ENCODE measurements around the gene NOL12. TPM values are rescaled to one million over a fixed set of nuclear protein-coding genes. Genes with fewer than 3 reads are reported as not detected.

Gene NOL12
- total and polyA plus RNA-seq, 4 donors: 6.9 to 16.5 (median 11.4) TPM

- 93% methylated on average over 3 of the region's 3 CpGs for WGBS
- Histone ChIP-seq H3K9ac (ENCODE audit: low read depth in 1 of 2, low read length in 2 of 2) (no peak overlapping the region), H3K27ac (ENCODE audit: low read depth in 1 of 2, low read length in 2 of 2) (no peak overlapping the region), H3K9me3 (ENCODE audit: control insufficient read depth in 4 of 4, low read length in 3 of 4) (no peaks in the 10 kb centered on the region), H3K36me3 (ENCODE audit: control insufficient read depth in 4 of 4, insufficient read depth in 3 of 4, low read depth in 1 of 4, low read length in 3 of 4) (peaks cover 0 to 1% (median 0%) of the 10 kb centered on the region in 4 donors), H3K4me3 (ENCODE audit: low read depth in 1 of 3, low read length in 3 of 3) (no peak overlapping the region), H3K27me3 (ENCODE audit: control insufficient read depth in 4 of 4, insufficient read depth in 4 of 4, low read length in 3 of 4) (no peaks in the 10 kb centered on the region), H3K4me1 (ENCODE audit: control insufficient read depth in 4 of 4, insufficient read depth in 4 of 4, low read length in 3 of 4) (no peaks in the 10 kb centered on the region)
- no peak for DNase-seq (ENCODE audit: low spot score)
- no peak for TF ChIP-seq FOXA2 (IDR thresholded peaks at IDR 0.05)
- TF ChIP-seq EGR1 (IDR thresholded peaks at IDR 0.05; ENCODE audit: low read depth in 2 of 2): no peak
- no peak for TF ChIP-seq YY1 (IDR thresholded peaks at IDR 0.05)
- TF ChIP-seq GABPA (IDR thresholded peaks at IDR 0.05 in 1 of 2, conservative IDR thresholded peaks at IDR 0.05 in 1 of 2): no peak
- no peak for TF ChIP-seq RXRA (IDR thresholded peaks at IDR 0.05)
- TF ChIP-seq MAX (IDR thresholded peaks at IDR 0.05): no peak
- no peak for TF ChIP-seq RAD21 (IDR thresholded peaks at IDR 0.05)
- no peak for TF ChIP-seq HNF4G (IDR thresholded peaks at IDR 0.05)
- TF ChIP-seq NR2F2 (IDR thresholded peaks at IDR 0.05): no peak
- TF ChIP-seq JUND (IDR thresholded peaks at IDR 0.05): no peak
- no peak for TF ChIP-seq SP1 (IDR thresholded peaks at IDR 0.05)
- TF ChIP-seq ZBTB33 (IDR thresholded peaks at IDR 0.05): no peak
- TF ChIP-seq TAF1 (conservative IDR thresholded peaks at IDR 0.05): no peak
- no peak for TF ChIP-seq FOXA1 (IDR thresholded peaks at IDR 0.05)
- no peak for TF ChIP-seq CTCF (IDR thresholded peaks at IDR 0.05; ENCODE audit: low read depth, low read length, missing input control)
Observed at GRCh38 chr22:37710675-37711074, 24.5 kb downstream of the NOL12 start.

- WGBS: 92% methylated on average over 10 of the region's 10 CpGs
- Histone ChIP-seq H3K27ac (ENCODE audit: low read depth in 1 of 2, low read length in 2 of 2) (no peak overlapping the region), H3K4me3 (ENCODE audit: low read depth in 1 of 3, low read length in 3 of 3) (no peak overlapping the region), H3K9ac (ENCODE audit: low read depth in 1 of 2, low read length in 2 of 2) (no peak overlapping the region), H3K4me1 (ENCODE audit: control insufficient read depth in 4 of 4, insufficient read depth in 4 of 4, low read length in 3 of 4) (no peaks in the 10 kb centered on the region), H3K27me3 (ENCODE audit: control insufficient read depth in 4 of 4, insufficient read depth in 4 of 4, low read length in 3 of 4) (no peaks in the 10 kb centered on the region), H3K36me3 (ENCODE audit: control insufficient read depth in 4 of 4, insufficient read depth in 3 of 4, low read depth in 1 of 4, low read length in 3 of 4) (peaks cover 0 to 2% (median 0%) of the 10 kb centered on the region in 4 donors), H3K9me3 (ENCODE audit: control insufficient read depth in 4 of 4, low read length in 3 of 4) (no peaks in the 10 kb centered on the region)
- no peak for DNase-seq (ENCODE audit: low spot score)
- TF ChIP-seq ATF3 (IDR thresholded peaks at IDR 0.05) (no peak), FOXA2 (IDR thresholded peaks at IDR 0.05) (no peak), ZBTB33 (IDR thresholded peaks at IDR 0.05) (no peak), MAX (IDR thresholded peaks at IDR 0.05) (no peak), JUND (IDR thresholded peaks at IDR 0.05) (no peak), EGR1 (IDR thresholded peaks at IDR 0.05; ENCODE audit: low read depth in 2 of 2) (no peak), SP1 (IDR thresholded peaks at IDR 0.05) (no peak), HNF4A (conservative IDR thresholded peaks at IDR 0.05) (no peak), GABPA (IDR thresholded peaks at IDR 0.05 in 1 of 2, conservative IDR thresholded peaks at IDR 0.05 in 1 of 2) (no peak)
Observed at GRCh38 chr22:37711490-37711889, 25.3 kb downstream of the NOL12 start.

Measured in liver (tissue), 9 donors.